WTC11 (cell line): ENCODE results near the gene MIPEP. TPM values are rescaled to one million over a fixed set of nuclear protein-coding genes. Genes with fewer than 3 reads are reported as not detected.

ENCODE experiments used
- ATAC-seq: fragments of 200-7000 bp; cut with Tn5 transposase; 2 replicates; pipeline ENCODE4 v1.10.0; 2021; ENCODE audit warnings: mild to moderate bottlenecking, moderate library complexity
- CTCF ChIA-PET: fragments of 300-600 bp; sonication (Branson Sonifier 250); formaldehyde crosslinking; loops from one replicate; lab custom pipeline; 2021; ENCODE audit warnings: antibody characterized with exemption; lab: Charles Lee
- POLR2A ChIA-PET: fragments of 350-600 bp; sonication (Branson Sonifier 250); formaldehyde crosslinking; loops from one replicate; lab custom pipeline; 2021; ENCODE audit warnings: antibody characterized with exemption; lab: Charles Lee
- DNase-seq: peaks from one replicate; pipeline ENCODE4 v3.0.0; 2021; ENCODE audit warnings: low spot score
- H3K27ac Mint-ChIP-seq: 2 replicates; pipeline ENCODE4 v1.8.0; 2021; ENCODE audit warnings: mixed read lengths
- H3K27me3 Mint-ChIP-seq: 2 replicates; pipeline ENCODE4 v1.8.0; 2021; ENCODE audit warnings: low read depth, mild to moderate bottlenecking, moderate library complexity, mixed read lengths
- H3K36me3 Mint-ChIP-seq: 2 replicates; pipeline ENCODE4 v1.8.0; 2021; ENCODE audit warnings: mixed read lengths
- H3K4me1 Mint-ChIP-seq: 2 replicates; pipeline ENCODE4 v1.8.0; 2022; ENCODE audit warnings: mixed read lengths
- H3K4me3 Mint-ChIP-seq: 2 replicates; pipeline ENCODE4 v1.8.0; 2021; ENCODE audit warnings: mild to moderate bottlenecking, moderate library complexity, mixed read lengths
- H3K9me3 Mint-ChIP-seq: 2 replicates; pipeline ENCODE4 v1.8.0; 2021; ENCODE audit warnings: mixed read lengths
- CTCF ChIP-seq: fragments of 200-600 bp; IDR thresholded peaks from 2 replicates; pipeline ENCODE4 v1.8.0; 2022; ENCODE audit warnings: antibody characterized with exemption
- E2F5 ChIP-seq: sonication (generic); formaldehyde crosslinking; IDR thresholded peaks from 2 replicates; pipeline ENCODE4 v1.8.1; 2022; ENCODE audit warnings: mild to moderate bottlenecking, moderate library complexity, missing genetic modification reagents
- HMGXB4 ChIP-seq: sonication (generic); formaldehyde crosslinking; IDR thresholded peaks from 2 replicates; pipeline ENCODE4 v1.8.1; 2023; ENCODE audit warnings: mild to moderate bottlenecking, moderate library complexity, missing genetic modification reagents
- MYBL2 ChIP-seq: sonication (generic); formaldehyde crosslinking; IDR thresholded peaks from 2 replicates; pipeline ENCODE4 v1.8.1; 2023; ENCODE audit warnings: mild to moderate bottlenecking, moderate library complexity, missing genetic modification reagents
- PRDM15 ChIP-seq: sonication (generic); formaldehyde crosslinking; IDR thresholded peaks from 2 replicates; pipeline ENCODE4 v1.8.0; 2022; ENCODE audit warnings: missing genetic modification reagents
- STAT6 ChIP-seq: sonication (generic); formaldehyde crosslinking; conservative IDR thresholded peaks from 2 replicates; pipeline ENCODE4 v1.8.1; 2023; ENCODE audit warnings: mild to moderate bottlenecking, low read depth, missing genetic modification reagents, moderate library complexity
- TCF7 ChIP-seq: sonication (generic); formaldehyde crosslinking; IDR thresholded peaks from 2 replicates; pipeline ENCODE4 v1.8.0; 2022; ENCODE audit warnings: mild to moderate bottlenecking, low read depth, missing genetic modification reagents, moderate library complexity
- TEAD1 ChIP-seq: sonication (generic); formaldehyde crosslinking; IDR thresholded peaks from 2 replicates; pipeline ENCODE4 v1.8.0; 2022; ENCODE audit warnings: mild to moderate bottlenecking, missing genetic modification reagents
- TEAD4 ChIP-seq: sonication (generic); formaldehyde crosslinking; IDR thresholded peaks from 2 replicates; pipeline ENCODE4 v1.8.0; 2022; ENCODE audit warnings: mild to moderate bottlenecking, missing genetic modification reagents
- ZMAT4 ChIP-seq: fragments of 250-450 bp; sonication (Bioruptor Pico); IDR thresholded peaks from 2 replicates; pipeline ENCODE4 v1.9.0; 2021; ENCODE audit warnings: mild to moderate bottlenecking
- ZNF317 ChIP-seq: sonication (generic); formaldehyde crosslinking; IDR thresholded peaks from 2 replicates; pipeline ENCODE4 v1.8.1; 2023; ENCODE audit warnings: low read depth, mild to moderate bottlenecking, moderate library complexity, missing genetic modification reagents, borderline replicate concordance
- total RNA-seq: library from RNA; stranded (reverse); gene quantifications from 3 replicates; pipeline ENCODE4 v1.2.3, GENCODE V29; 2021

The MIPEP gene
- total RNA-seq, 1 experiment from 2014 or later, result 30.5 TPM

GRCh38 chr13:23743278-23744076 lies 145.7 kb downstream of the MIPEP start:
- peak overlapping the region; percentile 48; the same call in 1 of the 2 replicates for H3K27ac Mint-ChIP-seq
- peaks cover 11% of the 10 kb centered on the region for H3K4me1 Mint-ChIP-seq
- POLR2A ChIA-PET, result no interaction called here
- H3K27me3 Mint-ChIP-seq, result no peaks in the 10 kb centered on the region
- H3K4me3 Mint-ChIP-seq, result no peak overlapping the region
- ATAC-seq, result no peak
- H3K36me3 Mint-ChIP-seq, result 0 out of 2 replicates have a peak, but pooled peaks cover 3% of the 10 kb centered on the region
- TF ChIP-seq TEAD1 (CRISPR knock-in tag), result no peak
- TF ChIP-seq ZMAT4, result no peak
- no peak for TF ChIP-seq STAT6
- TF ChIP-seq MYBL2 (CRISPR knock-in tag), result no peak
- no peak for TF ChIP-seq ZNF317
- no peak for TF ChIP-seq PRDM15 (CRISPR knock-in tag)
- no peak for TF ChIP-seq HMGXB4 (CRISPR knock-in tag)
- no peak for TF ChIP-seq E2F5
- TF ChIP-seq TCF7 (CRISPR knock-in tag), result no peak
- TF ChIP-seq CTCF, result no peak
- no peak for TF ChIP-seq TEAD4
- H3K9me3 Mint-ChIP-seq, result peaks cover 3% of the 10 kb centered on the region; the same call in 1 of the 2 replicates
- CTCF ChIA-PET, result interaction anchor here (0.6 to 3.4 kb wide), 8 partner anchors 10 to 245 kb away, joined by 3 to 13 read pairs (median 4); no protein-coding TSS in a partner anchor
- DNase-seq, result no peak
